GM12874 (cell line): ENCODE data around the gene UBA3.

Source experiments
- CTCF ChIP-seq: IDR thresholded peaks from 2 replicates; pipeline ENCODE4 v1.5.1; 2011; ENCODE audit warnings: low read depth, mild to moderate bottlenecking, control low read depth, low read length, moderate library complexity; ENCODE audit not compliant: insufficient read depth

The UBA3 gene

GRCh38 chr3:69102384-69102783 lies 22.2 kb upstream of the UBA3 start:
- no peak for TF ChIP-seq CTCF

GRCh38 chr3:69099576-69099975 lies 19.4 kb upstream of the UBA3 start:
- TF ChIP-seq CTCF: no peak

GRCh38 chr3:69097407-69098086 lies 17.4 kb upstream of the UBA3 start:
- no peak for TF ChIP-seq CTCF

- TF ChIP-seq CTCF: no peak
Observed at GRCh38 chr3:69096299-69096698, 16.1 kb upstream of the UBA3 start.

GRCh38 chr3:69095636-69096035 lies 15.5 kb upstream of the UBA3 start:
- no peak for TF ChIP-seq CTCF

- TF ChIP-seq CTCF: no peak
Observed at GRCh38 chr3:69094467-69095205, 14.5 kb upstream of the UBA3 start.

GRCh38 chr3:69092030-69092516 lies 11.9 kb upstream of the UBA3 start:
- TF ChIP-seq CTCF: no peak
